ENCODE data around the gene ITLN1.

Gene ITLN1

GRCh38 chr1:160911925-160912324 lies 26.9 kb upstream of the ITLN1 start:
- Histone ChIP-seq H3K9me3 (ENCODE audit: severe bottlenecking) (no peaks in the 10 kb centered on the region), H3K36me3 (ENCODE audit: low read depth) (no peaks in the 10 kb centered on the region), H3K27ac (ENCODE audit: poor library complexity, severe bottlenecking) (no peak overlapping the region), H3K27me3 (ENCODE audit: insufficient read depth, poor library complexity, severe bottlenecking) (peaks cover 2% of the 10 kb centered on the region), H3K4me1 (ENCODE audit: insufficient read depth, poor library complexity, severe bottlenecking) (no peaks in the 10 kb centered on the region), H3K4me3 (ENCODE audit: severe bottlenecking) (no peak overlapping the region)
- DNase-seq (ENCODE audit: low spot score) = no peak
- no peak for ATAC-seq (ENCODE audit: low read depth)
- no peak for TF ChIP-seq CTCF (IDR thresholded peaks at IDR 0.05; ENCODE audit: poor library complexity, severe bottlenecking)

- DNase-seq (ENCODE audit: low spot score) = no peak
Observed at GRCh38 chr1:160911441-160911840, 26.5 kb upstream of the ITLN1 start.

GRCh38 chr1:160910170-160910750 lies 25.3 kb upstream of the ITLN1 start:
- no peak for ATAC-seq (ENCODE audit: low read depth)
- Histone ChIP-seq H3K4me1 (ENCODE audit: insufficient read depth, poor library complexity, severe bottlenecking) (no peaks in the 10 kb centered on the region), H3K9me3 (ENCODE audit: severe bottlenecking) (no peaks in the 10 kb centered on the region), H3K27ac (ENCODE audit: poor library complexity, severe bottlenecking) (no peak overlapping the region), H3K27me3 (ENCODE audit: insufficient read depth, poor library complexity, severe bottlenecking) (no peaks in the 10 kb centered on the region), H3K36me3 (ENCODE audit: low read depth) (no peaks in the 10 kb centered on the region), H3K4me3 (ENCODE audit: severe bottlenecking) (no peak overlapping the region)
- DNase-seq (ENCODE audit: low spot score) = no peak
- no peak for TF ChIP-seq CTCF (IDR thresholded peaks at IDR 0.05; ENCODE audit: poor library complexity, severe bottlenecking)

More at GRCh38 chr1:160911441-160911840, 26.5 kb upstream of the ITLN1 start:
- Histone ChIP-seq H3K9me3 (ENCODE audit: severe bottlenecking) (no peaks in the 10 kb centered on the region), H3K36me3 (ENCODE audit: low read depth) (no peaks in the 10 kb centered on the region), H3K4me3 (ENCODE audit: severe bottlenecking) (no peak overlapping the region), H3K4me1 (ENCODE audit: insufficient read depth, poor library complexity, severe bottlenecking) (no peaks in the 10 kb centered on the region), H3K27me3 (ENCODE audit: insufficient read depth, poor library complexity, severe bottlenecking) (no peaks in the 10 kb centered on the region), H3K27ac (ENCODE audit: poor library complexity, severe bottlenecking) (no peak overlapping the region)
- TF ChIP-seq CTCF (IDR thresholded peaks at IDR 0.05; ENCODE audit: poor library complexity, severe bottlenecking) = no peak
- ATAC-seq (ENCODE audit: low read depth) = no peak

GRCh38 chr1:160907976-160908375 lies 23.0 kb upstream of the ITLN1 start:
- H3K9me3 ChIP-seq (ENCODE audit: severe bottlenecking) = no peaks in the 10 kb centered on the region
- DNase-seq (ENCODE audit: low spot score) = no peak
- H3K4me1 ChIP-seq (ENCODE audit: insufficient read depth, poor library complexity, severe bottlenecking) = no peaks in the 10 kb centered on the region
- H3K27ac ChIP-seq (ENCODE audit: poor library complexity, severe bottlenecking) = no peak overlapping the region
- no peaks in the 10 kb centered on the region for H3K27me3 ChIP-seq (ENCODE audit: insufficient read depth, poor library complexity, severe bottlenecking)
- no peak overlapping the region for H3K4me3 ChIP-seq (ENCODE audit: severe bottlenecking)
- ATAC-seq (ENCODE audit: low read depth) = no peak
- no peak for TF ChIP-seq CTCF (IDR thresholded peaks at IDR 0.05; ENCODE audit: poor library complexity, severe bottlenecking)
- H3K36me3 ChIP-seq (ENCODE audit: low read depth) = no peaks in the 10 kb centered on the region

GRCh38 chr1:160905617-160905989 lies 20.6 kb upstream of the ITLN1 start:
- Histone ChIP-seq H3K27ac (ENCODE audit: poor library complexity, severe bottlenecking) (no peak overlapping the region), H3K27me3 (ENCODE audit: insufficient read depth, poor library complexity, severe bottlenecking) (no peaks in the 10 kb centered on the region), H3K9me3 (ENCODE audit: severe bottlenecking) (no peaks in the 10 kb centered on the region), H3K4me3 (ENCODE audit: severe bottlenecking) (no peak overlapping the region), H3K4me1 (ENCODE audit: insufficient read depth, poor library complexity, severe bottlenecking) (no peaks in the 10 kb centered on the region), H3K36me3 (ENCODE audit: low read depth) (no peaks in the 10 kb centered on the region)
- DNase-seq (ENCODE audit: low spot score) (no peak), ATAC-seq (ENCODE audit: low read depth) (no peak)
- TF ChIP-seq CTCF (IDR thresholded peaks at IDR 0.05; ENCODE audit: poor library complexity, severe bottlenecking) = no peak
